Measurements from ENCODE around the gene ANKRD42.

ANKRD42 gene

DNA sequence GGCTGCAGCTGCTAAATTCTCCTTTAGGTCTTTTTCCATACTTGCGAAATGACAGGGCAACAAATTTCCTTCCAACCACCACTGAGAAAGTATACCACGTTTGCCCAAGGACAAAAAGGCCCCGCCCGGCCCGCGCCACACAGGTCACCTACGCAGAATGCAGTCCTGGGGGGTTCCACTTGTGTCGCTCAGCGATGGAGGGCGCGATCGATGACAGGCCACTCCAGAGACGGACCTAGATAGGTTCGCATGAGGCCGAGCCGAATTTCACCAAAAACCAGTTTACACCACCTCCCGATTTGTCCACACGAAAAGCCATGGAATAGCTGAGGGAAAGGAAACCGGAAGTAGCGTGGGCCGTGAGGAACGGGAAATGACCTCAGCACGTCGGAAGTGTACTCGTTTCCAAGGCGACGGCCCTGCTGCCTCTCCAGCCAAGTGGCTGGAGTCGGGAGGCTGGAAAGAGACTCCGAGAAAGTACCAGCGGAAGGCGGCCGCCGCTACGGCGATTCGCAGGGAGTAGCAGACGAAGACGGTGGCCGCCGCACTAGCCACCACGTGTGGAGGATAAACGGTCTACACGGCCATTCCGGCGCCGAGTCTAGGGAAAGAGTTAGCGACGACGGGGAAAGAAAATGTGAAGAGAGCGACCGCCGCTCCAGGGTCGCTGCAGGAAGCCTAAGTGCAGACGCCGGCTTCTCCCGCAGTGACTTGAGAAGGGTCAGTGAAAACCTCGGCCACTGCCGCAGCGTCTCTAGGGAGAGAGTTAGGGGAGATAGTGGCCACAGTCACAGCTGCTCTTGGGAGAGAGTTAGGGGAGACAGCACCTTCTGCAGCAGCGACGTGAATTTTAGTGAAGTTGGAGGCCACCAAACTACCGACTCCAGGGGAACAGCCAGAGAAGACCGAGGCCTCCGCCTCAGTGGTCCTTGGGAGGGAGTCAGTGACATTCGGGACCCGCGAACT is at the start of gene ANKRD42:
Gene ANKRD42 (plus strand): TSS at position 398 of the 966 bp plus-strand sequence. CDS start 959 bp downstream, outside the sequence.
- Histone ChIP-seq H3K4me3 (ENCODE audit: low read depth in 1 of 2, low read length in 2 of 2) (peak within 1 kb of the TSS; percentile 66 to 92), H3K9ac (ENCODE audit: low read length) (peak within 1 kb of the TSS; percentile 98), H3K9me3 (ENCODE audit: low read length) (no peaks in the 10 kb centered on the region), H3K27me3 (ENCODE audit: control insufficient read depth in 1 of 2, insufficient read depth in 2 of 2, low read length in 2 of 2) (no peaks in the 10 kb centered on the region), H3K27ac (ENCODE audit: low read depth, low read length) (peak within 1 kb of the TSS; percentile 87), H3K4me1 (ENCODE audit: insufficient read depth, low read length) (peaks cover 39% of the 10 kb centered on the region), H3K36me3 (ENCODE audit: insufficient read depth, low read length) (peaks cover 10% of the 10 kb centered on the region)

DNA sequence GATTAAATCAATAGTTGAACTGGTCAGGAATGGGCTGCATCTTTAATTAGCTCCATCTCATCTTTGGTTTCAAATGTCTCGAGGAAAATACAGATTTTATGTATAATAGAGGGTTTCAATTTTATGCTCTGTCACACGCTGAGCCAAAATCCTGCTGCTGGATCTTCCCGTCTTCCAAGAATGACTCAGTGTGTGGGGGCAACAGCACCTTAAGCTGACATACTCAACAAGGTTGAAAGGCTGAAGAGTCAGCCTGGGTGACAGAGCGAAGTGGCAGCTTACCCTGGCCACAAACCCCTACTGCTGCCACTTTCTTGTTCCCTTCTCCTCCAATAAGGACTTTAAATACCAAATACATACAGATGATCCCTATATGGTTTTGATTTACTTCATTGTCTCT is 45.6 kb upstream of the ANKRD42 start:
- Histone ChIP-seq H3K4me3 (ENCODE audit: low read depth in 1 of 2, low read length in 2 of 2) (no peak overlapping the region), H3K4me1 (ENCODE audit: insufficient read depth, low read length) (no peaks in the 10 kb centered on the region), H3K27me3 (ENCODE audit: control insufficient read depth in 1 of 2, insufficient read depth in 2 of 2, low read length in 2 of 2) (no peaks in the 10 kb centered on the region), H3K27ac (ENCODE audit: low read depth, low read length) (no peak overlapping the region), H3K36me3 (ENCODE audit: insufficient read depth, low read length) (no peaks in the 10 kb centered on the region), H3K9me3 (ENCODE audit: low read length) (no peaks in the 10 kb centered on the region), H3K9ac (ENCODE audit: low read length) (no peak overlapping the region)

DNA sequence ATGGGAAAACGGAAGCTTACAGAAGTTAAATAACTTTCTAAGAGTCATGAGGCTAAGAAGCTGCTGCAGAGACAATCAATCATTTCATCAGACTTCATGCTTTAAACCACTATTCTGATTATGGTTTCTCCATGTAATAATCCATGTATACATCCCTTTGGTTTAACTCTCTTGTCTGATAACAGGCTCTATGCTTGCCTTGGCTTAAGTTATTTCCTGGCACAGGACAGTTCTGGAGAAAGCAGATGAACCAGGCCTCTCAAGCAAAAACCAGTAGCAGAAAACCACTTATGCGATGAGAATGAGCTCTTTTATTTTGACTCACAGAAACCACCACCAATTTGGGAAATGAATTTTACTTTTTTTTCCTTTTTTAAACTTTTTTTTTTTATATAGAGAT is 43.1 kb upstream of the ANKRD42 start:
- Histone ChIP-seq H3K27ac (ENCODE audit: low read depth, low read length) (no peak overlapping the region), H3K4me3 (ENCODE audit: low read depth in 1 of 2, low read length in 2 of 2) (no peak overlapping the region), H3K27me3 (ENCODE audit: control insufficient read depth in 1 of 2, insufficient read depth in 2 of 2, low read length in 2 of 2) (no peaks in the 10 kb centered on the region), H3K9ac (ENCODE audit: low read length) (no peak overlapping the region), H3K9me3 (ENCODE audit: low read length) (no peaks in the 10 kb centered on the region), H3K4me1 (ENCODE audit: insufficient read depth, low read length) (no peaks in the 10 kb centered on the region), H3K36me3 (ENCODE audit: insufficient read depth, low read length) (no peaks in the 10 kb centered on the region)

DNA sequence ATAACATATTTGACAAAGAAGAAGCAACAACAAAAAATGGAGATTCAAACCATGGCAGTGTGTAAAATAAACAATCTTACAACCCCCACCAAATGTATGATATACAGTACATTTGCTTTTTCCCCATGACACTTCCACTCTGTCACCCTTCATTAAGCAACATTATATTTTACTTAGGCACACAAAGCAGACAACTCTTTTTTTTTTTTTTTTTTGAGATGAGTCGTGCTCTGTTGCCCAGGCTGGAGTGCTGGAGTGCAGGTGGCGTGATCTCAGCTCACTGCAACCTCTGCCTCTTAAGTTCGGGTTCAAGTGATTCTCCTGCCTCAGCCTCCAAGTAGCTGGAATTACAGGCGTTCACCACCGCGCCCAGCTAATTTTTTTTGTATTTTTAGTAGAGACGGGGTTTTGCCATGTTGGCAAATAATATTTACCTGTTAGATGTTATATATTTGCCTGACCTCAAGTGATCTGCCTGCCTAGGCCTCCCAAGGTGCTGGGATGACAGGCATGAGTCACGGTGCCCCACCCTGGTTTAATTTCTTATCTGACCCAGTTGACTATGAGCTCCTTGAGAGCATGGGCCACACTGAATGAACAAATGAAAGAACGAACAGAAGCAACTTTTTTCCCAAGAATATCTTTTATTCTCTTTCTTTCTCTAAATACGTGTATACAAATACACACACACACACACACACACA is 42.1 kb upstream of the ANKRD42 start:
- Histone ChIP-seq H3K4me3 (ENCODE audit: low read depth in 1 of 2, low read length in 2 of 2) (no peak overlapping the region), H3K9me3 (ENCODE audit: low read length) (no peaks in the 10 kb centered on the region), H3K9ac (ENCODE audit: low read length) (no peak overlapping the region), H3K36me3 (ENCODE audit: insufficient read depth, low read length) (no peaks in the 10 kb centered on the region), H3K27me3 (ENCODE audit: control insufficient read depth in 1 of 2, insufficient read depth in 2 of 2, low read length in 2 of 2) (no peaks in the 10 kb centered on the region), H3K4me1 (ENCODE audit: insufficient read depth, low read length) (no peaks in the 10 kb centered on the region), H3K27ac (ENCODE audit: low read depth, low read length) (no peak overlapping the region)

DNA sequence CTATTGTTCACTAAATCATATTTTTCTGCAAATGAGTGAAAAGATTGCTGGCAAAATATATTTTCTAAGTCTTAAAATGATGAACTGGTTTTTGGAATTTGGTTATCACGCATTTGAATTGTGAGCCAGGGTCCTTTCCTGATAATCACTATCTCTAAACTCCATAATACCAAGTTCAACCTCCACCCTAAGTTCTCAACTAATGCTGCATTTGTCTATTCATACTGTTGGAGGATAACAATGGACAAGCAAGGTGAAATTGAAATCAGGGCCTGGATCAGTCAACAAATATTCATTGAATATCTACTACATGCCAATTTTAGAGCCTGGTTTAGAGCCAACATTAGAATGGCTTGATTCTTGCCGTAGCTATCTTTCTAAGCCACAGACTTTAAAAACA is 41.2 kb upstream of the ANKRD42 start:
- no peak overlapping the region for H3K27ac ChIP-seq (ENCODE audit: low read depth, low read length)

DNA sequence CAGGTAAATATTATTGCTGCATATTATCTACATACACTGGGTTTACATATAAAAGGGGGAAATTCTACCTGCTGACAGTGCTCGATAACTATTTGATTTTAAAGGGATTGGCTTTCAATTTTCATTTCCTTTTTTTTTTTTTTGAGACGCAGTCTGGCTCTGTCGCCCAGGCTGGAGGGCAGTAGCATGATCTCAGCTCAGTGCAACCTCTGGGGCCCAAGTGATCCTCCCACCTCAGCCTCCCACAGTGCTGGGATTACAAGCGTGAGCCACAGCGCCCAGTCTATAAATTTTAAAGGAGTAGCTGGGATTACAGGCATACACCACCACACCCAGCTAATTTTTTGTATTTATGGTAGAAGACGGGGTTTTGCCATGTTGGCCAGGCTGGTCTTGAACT is 39.7 kb upstream of the ANKRD42 start:
- Histone ChIP-seq H3K27ac (ENCODE audit: low read depth, low read length) (no peak overlapping the region), H3K36me3 (ENCODE audit: insufficient read depth, low read length) (no peaks in the 10 kb centered on the region), H3K4me3 (ENCODE audit: low read depth in 1 of 2, low read length in 2 of 2) (no peak overlapping the region), H3K4me1 (ENCODE audit: insufficient read depth, low read length) (no peaks in the 10 kb centered on the region), H3K9me3 (ENCODE audit: low read length) (no peaks in the 10 kb centered on the region), H3K9ac (ENCODE audit: low read length) (no peak overlapping the region), H3K27me3 (ENCODE audit: control insufficient read depth in 1 of 2, insufficient read depth in 2 of 2, low read length in 2 of 2) (no peaks in the 10 kb centered on the region)

More for the DNA sequence above, 41.2 kb upstream of the ANKRD42 start:
- Histone ChIP-seq H3K4me1 (ENCODE audit: insufficient read depth, low read length) (no peaks in the 10 kb centered on the region), H3K9ac (ENCODE audit: low read length) (no peak overlapping the region), H3K9me3 (ENCODE audit: low read length) (no peaks in the 10 kb centered on the region), H3K27me3 (ENCODE audit: control insufficient read depth in 1 of 2, insufficient read depth in 2 of 2, low read length in 2 of 2) (no peaks in the 10 kb centered on the region), H3K4me3 (ENCODE audit: low read depth in 1 of 2, low read length in 2 of 2) (no peak overlapping the region), H3K36me3 (ENCODE audit: insufficient read depth, low read length) (no peaks in the 10 kb centered on the region)

DNA sequence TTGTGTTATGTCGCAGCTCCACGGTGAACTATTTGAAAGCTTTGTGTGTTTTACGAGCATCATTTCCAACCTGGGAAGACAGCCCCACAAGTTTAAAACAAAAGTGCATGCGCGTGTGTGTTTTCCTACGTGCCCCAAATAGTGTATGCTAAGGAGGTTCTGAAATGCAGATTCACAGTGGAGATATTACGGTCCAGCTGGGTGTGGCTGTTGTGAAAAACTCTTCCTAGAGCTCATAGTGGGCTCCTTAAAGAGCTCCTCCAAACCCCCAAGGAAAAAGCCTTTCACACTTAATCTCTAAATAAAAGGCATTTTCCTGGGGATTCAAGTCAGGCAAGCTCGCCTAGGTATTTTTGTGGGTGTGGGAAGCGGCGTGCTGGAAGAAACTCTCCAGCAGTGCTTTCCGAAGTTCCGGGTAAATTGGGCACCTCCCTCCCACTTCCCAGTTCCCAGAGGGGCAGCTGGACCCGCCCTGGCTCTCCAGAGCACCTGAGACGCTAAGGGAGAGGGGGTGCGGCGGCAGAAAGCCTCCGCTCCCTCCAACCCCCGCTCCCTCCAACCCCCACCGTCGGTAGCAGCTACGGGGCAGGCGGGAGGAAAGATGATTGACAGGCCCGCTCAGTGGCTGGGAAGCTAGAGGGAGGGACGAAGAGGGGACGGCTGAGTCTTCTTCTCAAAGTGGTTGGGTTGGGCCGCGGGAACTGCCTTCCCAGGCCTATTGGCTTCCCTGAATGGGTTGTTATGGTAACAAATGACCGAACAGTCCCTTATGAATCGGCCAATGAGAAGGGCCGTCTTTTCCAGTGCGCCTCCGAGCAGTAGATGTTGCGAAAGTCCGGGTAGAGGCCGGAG is 37.1 kb upstream of the ANKRD42 start:
- Histone ChIP-seq H3K4me3 (ENCODE audit: low read depth in 1 of 2, low read length in 2 of 2) (peak overlapping the region; percentile 56 to 100), H3K4me1 (ENCODE audit: insufficient read depth, low read length) (peaks cover 12% of the 10 kb centered on the region), H3K9me3 (ENCODE audit: low read length) (no peaks in the 10 kb centered on the region), H3K27ac (ENCODE audit: low read depth, low read length) (peak overlapping the region; percentile 94), H3K9ac (ENCODE audit: low read length) (peak overlapping the region; percentile 88), H3K36me3 (ENCODE audit: insufficient read depth, low read length) (peaks cover 6% of the 10 kb centered on the region), H3K27me3 (ENCODE audit: control insufficient read depth in 1 of 2, insufficient read depth in 2 of 2, low read length in 2 of 2) (no peaks in the 10 kb centered on the region)

DNA sequence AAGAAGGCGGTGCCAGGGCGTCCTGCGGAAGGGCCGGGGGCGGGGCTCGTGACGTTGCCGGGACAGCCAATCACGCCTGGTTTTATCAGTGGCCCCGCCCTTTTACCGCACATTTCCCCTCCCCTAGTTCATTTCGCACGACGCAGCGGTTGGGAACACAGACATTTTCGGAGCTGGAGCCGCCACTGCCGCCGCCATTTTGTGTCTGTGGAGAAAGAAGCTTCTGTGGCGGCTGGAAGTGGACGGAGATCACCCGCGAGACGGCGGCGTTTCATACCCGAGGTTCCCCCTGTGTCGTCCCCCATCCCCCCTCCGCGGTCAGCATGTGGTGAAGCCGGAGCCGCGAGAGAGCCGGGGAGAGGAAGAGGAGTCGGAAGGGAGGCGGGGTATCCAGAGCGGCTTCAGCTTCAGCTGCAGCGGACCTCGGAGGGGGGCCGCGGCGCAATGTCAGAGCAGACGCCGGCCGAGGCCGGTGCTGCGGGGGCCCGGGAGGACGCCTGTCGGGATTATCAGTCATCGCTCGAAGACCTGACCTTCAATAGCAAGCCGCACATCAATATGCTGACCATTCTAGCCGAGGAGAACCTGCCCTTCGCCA is 36.4 kb upstream of the ANKRD42 start, which contains the start of gene PCF11:
Gene PCF11 (plus strand): TSS at position 136 of the 598 bp plus-strand sequence. CDS start 309 bp downstream, at position 445.
- peaks cover 11% of the 10 kb centered on the region for H3K36me3 ChIP-seq (ENCODE audit: insufficient read depth, low read length)
- peak within 1 kb of the TSS; percentile 100 for H3K9ac ChIP-seq (ENCODE audit: low read length)
- H3K27ac ChIP-seq (ENCODE audit: low read depth, low read length), result peak within 1 kb of the TSS; percentile 94
- no peaks in the 10 kb centered on the region for H3K27me3 ChIP-seq (ENCODE audit: control insufficient read depth in 1 of 2, insufficient read depth in 2 of 2, low read length in 2 of 2)
- peak within 1 kb of the TSS; percentile 93 to 100 for H3K4me3 ChIP-seq (ENCODE audit: low read depth in 1 of 2, low read length in 2 of 2)
- peaks cover 17% of the 10 kb centered on the region for H3K4me1 ChIP-seq (ENCODE audit: insufficient read depth, low read length)
- H3K9me3 ChIP-seq (ENCODE audit: low read length), result no peaks in the 10 kb centered on the region

DNA sequence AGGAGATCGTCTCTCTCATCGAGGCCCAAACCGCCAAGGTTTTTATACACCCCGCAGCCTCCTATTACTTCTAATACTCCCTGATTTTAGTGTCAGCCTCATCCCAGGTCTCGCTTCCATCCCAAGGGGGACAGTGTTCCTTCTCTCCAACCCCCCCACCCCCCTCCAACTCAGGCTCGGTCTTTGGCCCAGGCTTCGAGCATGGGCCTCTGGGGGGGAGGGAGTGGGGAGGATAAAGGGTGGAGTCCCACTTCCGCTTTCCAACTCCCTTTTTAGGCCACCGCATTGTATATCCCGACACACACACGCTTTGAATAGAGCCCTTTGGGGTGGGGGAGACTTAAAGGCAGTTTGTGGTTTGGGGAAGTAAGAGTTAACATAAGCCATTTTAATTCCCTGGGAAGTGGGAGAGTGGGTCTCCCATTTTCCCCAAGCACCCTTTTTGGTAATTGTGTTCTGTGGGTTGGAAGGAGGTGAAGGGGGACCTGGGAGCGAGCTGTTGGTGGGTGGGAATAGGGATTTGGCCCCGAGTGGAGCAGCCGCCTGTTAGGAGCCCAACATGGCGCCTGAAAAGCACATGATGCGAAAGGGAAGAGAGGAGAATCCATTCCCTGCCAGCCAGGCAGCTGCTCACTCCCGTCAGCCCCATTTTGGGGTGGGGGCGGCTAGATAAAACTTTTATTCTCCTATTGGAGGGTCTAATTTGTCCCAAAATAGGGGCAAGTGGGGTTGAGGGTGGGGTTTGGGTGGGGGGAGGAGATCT is 35.7 kb upstream of the ANKRD42 start:
- peak overlapping the region; percentile 90 to 93 for H3K4me3 ChIP-seq (ENCODE audit: low read depth in 1 of 2, low read length in 2 of 2)
- no peaks in the 10 kb centered on the region for H3K9me3 ChIP-seq (ENCODE audit: low read length)
- peak overlapping the region; percentile 81 for H3K27ac ChIP-seq (ENCODE audit: low read depth, low read length)
- H3K36me3 ChIP-seq (ENCODE audit: insufficient read depth, low read length), result peaks cover 11% of the 10 kb centered on the region
- peaks cover 24% of the 10 kb centered on the region for H3K4me1 ChIP-seq (ENCODE audit: insufficient read depth, low read length)
- peak overlapping the region; percentile 100 for H3K9ac ChIP-seq (ENCODE audit: low read length)
- H3K27me3 ChIP-seq (ENCODE audit: control insufficient read depth in 1 of 2, insufficient read depth in 2 of 2, low read length in 2 of 2), result no peaks in the 10 kb centered on the region

DNA sequence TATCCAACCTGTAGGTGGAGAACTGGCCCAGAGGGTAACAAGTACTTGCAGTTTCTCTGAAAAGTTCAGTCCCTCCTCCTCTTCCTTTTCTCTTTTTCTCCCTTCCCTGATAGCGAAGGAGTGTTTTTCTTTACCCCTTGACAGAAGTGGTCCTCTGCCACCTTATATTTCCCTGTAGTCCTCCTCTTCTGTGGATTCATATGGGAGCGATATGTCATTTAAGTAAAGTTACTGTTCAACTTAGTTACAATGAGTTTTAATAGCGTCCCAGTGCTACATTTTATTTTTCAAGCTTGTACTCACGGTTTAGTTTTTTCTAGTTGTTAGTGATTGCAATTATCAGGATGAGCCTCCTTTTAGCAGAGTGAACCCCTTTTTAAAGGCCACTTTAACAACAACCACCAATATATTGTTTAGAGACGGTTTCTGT is 35.1 kb upstream of the ANKRD42 start:
- Histone ChIP-seq H3K27ac (ENCODE audit: low read depth, low read length) (peak overlapping the region; percentile 81), H3K9me3 (ENCODE audit: low read length) (no peaks in the 10 kb centered on the region), H3K9ac (ENCODE audit: low read length) (peak overlapping the region; percentile 100), H3K27me3 (ENCODE audit: control insufficient read depth in 1 of 2, insufficient read depth in 2 of 2, low read length in 2 of 2) (no peaks in the 10 kb centered on the region), H3K36me3 (ENCODE audit: insufficient read depth, low read length) (peaks cover 11% of the 10 kb centered on the region), H3K4me1 (ENCODE audit: insufficient read depth, low read length) (peaks cover 28% of the 10 kb centered on the region), H3K4me3 (ENCODE audit: low read depth in 1 of 2, low read length in 2 of 2) (peak overlapping the region; percentile 90 to 93)
